ENCODE data around the gene DOCK10. TPM values are rescaled to one million over a fixed set of nuclear protein-coding genes. Genes with fewer than 3 reads are reported as not detected.

DOCK10 gene
- polyA plus RNA-seq, 1 donor = 10.3 TPM

DNA sequence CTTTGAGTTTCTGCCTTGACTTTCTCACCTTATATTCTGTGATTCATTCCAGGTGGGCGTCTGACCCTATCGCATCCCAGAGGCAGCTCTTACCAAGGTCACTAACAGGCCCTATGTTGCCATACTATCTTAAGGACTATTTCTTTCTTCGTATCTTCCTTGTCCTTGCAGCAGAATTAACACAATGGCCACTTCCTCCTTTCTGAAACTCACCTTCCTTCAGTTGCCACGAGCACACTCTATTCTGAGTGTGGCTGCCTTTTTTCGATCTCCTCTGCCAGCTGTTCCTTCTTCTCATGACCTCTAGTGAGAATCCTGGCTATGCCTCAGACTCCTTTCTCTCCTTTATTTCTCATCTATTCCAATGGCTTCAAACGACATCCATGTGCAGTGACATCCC is 165.7 kb downstream of the DOCK10 start:
- DNase-seq = no peak

DNA sequence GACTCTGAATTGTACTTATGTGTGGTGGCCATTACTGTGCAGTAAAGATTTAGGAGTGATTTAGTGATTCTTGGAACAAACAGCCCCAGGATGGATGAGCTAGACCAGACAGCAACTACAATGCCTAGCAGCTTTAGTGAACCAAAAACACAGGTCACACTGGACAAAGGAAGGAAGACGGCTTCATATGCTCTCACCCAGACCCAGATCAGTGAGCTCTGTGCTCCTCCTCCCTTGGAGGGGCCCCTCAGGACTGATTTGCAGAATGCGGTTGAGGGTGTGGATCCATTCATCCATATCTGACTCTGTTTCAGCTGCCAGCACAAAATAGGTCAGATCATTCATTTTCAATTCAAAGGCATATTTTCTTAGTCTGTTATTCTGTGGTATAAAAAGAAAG is 166.4 kb downstream of the DOCK10 start:
- DNase-seq = no peak

DNA sequence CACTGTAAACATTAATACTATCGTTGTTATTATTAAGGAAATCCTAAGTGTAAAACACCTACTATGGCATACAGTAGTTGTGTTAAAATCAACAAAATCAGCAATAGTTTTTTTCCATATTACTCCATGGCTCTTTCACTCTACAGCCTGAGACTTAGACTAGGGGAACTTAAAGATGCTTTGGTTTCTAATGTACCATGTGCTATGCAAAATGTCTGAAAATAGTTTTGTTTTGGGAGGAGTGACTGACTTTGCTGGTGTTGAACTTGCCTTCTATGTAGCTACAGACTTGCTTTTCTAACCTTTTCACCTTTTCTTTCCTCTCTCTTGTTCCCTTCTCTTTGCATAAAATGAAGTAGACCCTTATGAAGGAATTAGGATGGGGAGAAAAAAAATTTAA is 167.1 kb downstream of the DOCK10 start:
- DNase-seq = no peak

DNA sequence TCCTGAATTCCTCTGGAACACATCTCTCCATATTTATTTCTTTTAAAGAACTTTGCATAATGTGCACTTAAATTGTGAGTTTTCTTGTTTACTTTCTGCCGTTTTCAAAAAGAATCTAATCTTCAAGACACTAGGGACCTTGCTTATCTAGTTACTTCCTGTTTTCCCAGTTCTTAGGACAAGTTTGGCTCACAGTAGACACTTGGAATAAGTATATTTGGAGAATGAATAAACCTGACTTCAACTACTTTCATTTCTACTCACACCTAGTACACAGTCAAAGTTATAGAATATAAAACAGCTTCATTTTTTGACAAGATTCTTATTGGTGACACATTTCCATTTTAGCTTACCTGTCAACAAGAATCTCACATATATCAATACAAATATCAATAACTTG is 170.5 kb downstream of the DOCK10 start:
- no peak for DNase-seq

DNA sequence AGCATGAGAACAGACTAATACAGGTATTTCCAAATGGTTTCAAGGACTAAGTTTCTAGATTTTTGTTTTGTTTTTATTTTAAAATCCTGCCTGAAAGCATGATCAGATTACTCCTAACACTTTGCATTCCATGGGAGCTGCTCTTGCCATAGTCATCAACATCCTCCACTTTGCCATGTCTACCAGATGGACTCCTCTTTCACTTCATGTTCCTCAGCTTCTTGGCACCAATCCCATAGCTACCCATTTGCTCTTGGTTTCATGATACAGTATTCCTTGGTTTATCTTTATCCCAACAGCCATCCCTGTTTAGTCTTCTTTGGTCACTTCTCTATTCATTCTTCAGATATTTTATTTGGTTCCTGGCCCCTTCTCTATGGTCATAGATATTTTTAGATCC is 171.9 kb downstream of the DOCK10 start:
- no peak for DNase-seq

DNA sequence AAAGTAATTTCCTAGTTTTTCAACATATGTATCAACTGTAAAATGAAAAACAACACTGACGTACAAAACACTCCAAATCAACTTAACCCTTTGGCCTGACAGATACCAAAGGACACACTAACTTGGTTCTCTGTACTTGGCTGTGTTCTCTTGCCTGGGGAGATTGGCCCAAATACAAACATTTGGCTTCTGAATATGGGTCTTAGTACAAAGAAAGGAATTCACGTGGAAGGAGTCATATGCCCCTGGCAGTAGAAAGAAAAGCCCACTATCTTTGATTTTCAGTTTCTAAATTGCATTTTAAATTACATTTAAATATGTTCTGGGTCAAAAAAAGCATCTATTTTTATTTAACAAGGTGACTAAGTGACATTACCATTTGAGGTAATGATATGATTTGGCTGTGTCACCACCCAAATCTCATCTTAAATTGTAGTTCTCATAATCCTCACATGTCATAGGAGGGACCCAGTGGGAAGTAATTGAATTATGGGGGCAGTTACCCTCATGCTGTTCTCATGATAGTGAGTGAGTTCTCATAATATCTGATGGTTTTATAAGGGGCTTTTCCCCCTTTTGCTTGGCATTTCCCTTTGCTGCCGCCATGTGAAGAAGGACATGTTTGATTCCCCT is 172.6 kb downstream of the DOCK10 start:
- DNase-seq = no peak

DNA sequence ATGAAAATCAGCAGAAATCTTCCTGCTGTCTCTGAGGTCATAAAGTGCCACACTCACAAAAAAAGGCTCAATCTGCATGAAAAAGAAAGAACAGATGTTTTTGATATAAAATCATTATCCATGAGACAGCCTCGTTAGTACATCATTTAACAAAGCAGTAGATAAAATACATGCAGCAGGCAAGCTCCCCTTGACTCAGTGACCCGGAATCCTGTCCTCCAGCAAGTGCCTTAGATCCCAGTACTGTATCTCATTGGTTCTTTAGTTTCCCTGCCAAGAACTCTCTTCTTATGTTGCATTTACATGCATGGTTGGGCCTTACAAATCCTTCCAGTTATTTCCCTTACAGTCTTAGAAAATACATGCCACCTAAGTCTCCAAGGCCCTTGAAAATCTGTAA is 177.3 kb downstream of the DOCK10 start:
- DNase-seq = peak; percentile 22

DNA sequence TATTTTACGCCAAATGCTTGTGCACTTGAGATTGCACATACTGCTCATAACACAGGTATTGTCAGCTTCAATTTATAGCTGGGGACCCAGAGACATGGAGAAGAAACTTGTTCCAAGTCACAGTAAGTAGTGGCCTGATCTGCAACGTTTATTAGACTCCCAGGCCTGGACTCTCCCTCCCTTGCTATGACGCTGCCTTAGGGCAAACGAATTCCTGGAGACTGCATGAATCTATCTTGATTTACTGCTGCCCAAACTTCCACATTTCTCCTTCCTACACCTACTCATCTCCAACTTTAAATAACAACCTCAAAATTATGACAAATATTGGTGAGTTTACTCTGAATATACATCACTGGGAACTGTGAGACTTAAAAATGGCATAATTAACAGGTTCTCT is 181.0 kb downstream of the DOCK10 start:
- no peak for DNase-seq

DNA sequence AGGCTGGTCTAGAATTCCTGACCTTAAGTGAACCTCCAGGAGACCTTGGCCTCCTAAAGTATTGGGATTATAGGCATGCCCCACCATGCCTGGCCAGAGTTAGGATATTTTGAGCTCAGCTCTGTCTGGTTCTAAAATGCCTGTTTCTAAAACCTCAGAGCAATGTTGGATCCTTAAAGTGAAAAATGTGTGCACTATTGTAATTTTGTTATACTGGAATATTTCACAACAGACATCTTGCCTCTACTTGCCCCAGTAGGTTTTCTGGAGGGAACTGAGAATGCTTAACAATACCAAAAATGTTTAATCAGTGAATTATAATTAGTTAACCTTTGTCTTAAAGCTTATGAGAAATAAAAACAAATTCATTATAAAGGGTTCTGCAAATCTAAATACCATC is 181.5 kb downstream of the DOCK10 start:
- no peak for DNase-seq

DNA sequence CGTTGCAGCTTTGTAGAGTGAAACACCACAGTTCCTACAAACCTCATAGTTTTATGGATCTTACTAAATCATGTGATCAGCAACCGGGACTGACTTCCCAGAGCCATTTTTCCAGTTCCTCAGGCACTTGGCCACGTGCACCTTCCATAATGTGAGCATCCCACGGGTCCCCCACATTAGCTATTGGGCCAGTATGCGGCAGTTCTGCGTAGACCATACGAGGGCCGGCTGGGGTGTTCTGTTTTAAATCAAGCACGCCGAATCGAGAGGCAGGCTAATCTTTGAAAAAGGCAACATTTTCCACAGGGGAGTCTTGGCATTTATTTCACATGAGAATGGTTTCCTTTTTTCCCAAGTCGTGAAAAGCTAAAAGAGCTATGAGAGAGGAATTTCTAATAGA is 190.5 kb downstream of the DOCK10 start:
- DNase-seq = no peak

DNA sequence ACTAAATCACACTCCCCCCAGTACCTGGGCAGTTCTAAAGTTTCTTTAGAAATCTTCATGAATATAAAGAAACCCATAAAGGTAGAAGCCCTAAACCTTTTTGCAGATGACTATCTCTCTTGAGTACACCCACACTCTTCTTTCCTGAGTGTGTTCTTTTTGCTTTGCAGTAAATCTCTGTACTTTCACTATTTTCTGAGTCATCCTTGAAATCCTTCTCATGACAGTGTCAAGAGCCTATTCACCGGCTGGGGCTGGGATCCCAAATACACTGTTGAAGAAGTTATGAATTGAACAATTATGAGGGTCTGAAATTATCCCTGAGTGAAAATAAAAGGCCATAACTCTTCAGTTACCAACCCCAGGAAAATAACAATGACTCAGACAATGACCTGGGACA is 192.2 kb downstream of the DOCK10 start:
- no peak for DNase-seq

DNA sequence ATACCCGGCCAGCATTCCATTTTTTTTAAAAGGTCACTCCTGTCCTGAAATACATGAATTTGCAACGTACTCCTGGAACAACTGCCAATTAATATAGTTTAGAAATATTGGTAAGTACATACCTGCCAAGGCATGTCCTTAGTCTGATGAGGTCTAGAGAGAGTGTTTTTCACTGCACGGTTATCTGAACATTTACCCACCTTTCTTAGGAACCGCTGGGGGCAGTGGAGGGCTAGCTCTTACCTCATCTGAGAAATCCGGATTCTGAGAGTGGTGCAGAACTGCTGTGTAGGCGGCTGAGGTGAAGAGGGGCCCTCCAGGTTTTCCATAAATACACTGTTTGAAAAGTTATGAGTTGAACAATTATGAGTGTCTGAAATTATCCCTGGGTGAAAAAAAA is 193.0 kb downstream of the DOCK10 start:
- no peak for DNase-seq

DNA sequence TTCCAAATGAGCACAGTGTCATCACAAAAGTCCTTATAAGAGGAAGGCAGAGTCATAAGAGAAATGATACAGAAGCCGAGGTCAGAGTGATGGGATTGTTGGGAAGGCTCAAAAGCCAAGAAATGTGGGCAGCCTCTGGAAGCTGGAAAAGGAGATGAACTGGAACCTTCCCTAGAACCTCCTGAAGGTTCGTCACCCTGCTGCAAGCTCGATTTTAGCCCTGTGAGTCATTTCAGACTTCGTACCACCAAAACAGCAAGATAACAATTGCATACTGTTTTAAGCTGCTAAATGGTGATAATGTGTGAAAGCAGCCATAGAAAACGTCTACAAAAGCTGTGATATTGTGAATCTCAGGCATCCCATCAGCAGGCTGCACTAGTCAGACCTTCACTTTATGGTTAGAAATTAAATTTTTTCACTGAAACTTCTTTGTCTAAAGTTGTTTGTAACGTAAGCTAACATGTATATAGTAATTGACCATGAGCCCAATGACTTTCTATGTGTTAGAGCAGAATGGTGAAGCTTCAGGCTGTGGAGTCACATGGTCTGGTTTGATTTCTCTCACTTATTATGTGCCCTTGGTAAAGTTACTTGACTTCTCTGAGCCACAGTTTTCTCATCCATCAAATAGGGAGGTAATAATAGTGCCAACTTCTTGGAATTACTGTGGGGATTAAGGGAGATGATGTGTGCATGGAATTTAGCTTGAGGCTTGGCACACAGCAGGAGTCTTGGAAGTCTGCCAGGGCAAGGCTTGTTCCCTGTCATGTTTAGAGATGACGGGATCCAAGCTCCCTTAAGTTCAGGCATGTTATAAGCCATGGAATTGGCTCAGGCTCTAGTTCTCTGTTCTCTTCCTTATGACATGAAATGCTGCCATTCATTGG is 194.1 kb downstream of the DOCK10 start:
- DNase-seq = no peak

DNA sequence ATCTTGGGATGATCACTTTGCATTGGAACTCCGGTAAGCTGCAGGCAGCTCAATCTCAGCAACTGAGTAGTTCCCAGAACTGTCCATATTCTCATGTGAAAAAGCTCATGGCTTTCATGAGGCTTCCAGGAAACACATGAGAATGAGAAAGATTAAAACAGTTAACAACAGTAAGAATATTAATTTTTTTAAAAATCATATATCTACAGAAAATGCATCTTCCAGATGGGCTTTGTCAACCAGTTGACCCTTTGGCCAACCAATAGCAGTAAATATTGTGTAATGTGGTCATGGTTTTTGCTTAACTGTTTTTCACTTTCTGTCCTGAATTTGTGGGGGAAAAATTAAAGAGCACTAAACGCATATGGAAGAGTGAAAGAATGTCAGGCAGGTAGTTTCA is 194.9 kb downstream of the DOCK10 start:
- DNase-seq = no peak

DNA sequence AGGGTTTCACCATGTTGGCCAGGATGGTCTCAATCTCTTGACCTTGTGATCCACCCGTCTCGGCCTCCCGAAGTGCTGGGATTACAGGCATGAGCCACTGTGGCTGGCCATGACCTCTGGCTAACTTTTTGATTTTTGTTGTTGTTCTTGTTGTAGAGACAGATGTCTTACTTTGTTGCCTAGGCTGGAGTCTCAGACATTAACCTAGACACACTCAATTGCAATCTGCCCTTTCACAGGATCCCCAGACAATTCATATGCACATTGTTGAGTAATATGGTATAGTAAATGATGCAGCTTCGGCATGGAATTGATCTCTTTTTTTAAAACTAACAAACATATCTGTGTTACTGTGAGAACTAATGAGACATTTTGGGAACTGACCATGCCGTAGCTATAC is 195.6 kb downstream of the DOCK10 start:
- DNase-seq = no peak

DNA sequence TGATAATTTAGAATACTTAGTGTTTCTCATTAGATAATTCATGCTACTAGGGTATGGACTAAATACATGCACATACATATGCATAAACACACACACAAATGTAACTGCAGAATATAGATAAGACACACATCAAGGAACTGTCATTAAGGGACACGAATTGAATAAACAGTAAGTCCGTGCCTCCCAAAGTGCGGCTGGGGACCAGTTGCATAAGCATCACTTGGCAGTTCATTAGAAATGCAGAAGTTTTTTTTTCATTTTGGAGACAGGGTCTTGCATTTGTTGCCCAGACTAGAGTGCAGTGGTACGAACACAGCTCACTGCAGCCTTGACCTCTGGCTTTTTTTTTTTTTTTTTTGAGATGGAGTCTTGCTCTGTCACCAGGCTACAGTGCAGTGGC is 196.1 kb downstream of the DOCK10 start:
- no peak for DNase-seq

DNA sequence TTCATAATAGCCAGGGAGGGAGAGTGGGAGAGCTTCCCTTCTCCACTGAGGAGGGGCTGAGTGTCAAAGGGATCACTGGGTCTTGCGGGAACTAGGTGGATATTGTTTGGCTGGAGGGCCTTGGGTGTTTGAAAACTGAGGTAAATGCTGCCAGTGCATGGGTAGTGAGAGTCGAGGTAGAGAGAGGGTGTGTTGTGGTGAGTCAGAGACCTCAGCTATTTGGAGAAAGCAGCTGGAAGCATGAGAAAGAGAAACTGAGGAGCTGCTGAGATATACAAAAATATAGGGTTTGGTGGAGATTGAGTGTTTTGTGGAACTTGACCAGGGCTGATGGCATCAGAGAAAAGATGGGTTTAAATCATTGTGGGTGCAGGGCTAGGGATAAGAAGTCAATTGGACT is 199.1 kb downstream of the DOCK10 start:
- DNase-seq = no peak

DNA sequence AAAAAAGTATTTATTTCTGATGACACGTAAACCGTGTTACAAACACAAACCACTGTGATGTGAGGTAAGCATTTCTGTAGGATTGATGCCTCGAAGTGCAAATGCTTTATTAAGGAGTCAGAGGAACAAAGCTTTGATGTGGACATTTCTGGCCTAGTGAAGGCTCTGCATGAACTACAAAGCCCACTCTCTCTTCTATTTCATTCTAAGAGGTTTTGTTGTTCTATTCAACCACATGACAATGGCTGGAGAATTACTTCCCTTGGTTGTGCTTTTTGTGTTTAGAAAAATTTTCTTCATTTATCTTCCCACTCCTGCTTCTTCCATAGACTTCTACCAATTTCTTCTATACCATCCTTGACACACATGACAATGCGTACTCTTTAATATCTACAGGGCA is 200.4 kb downstream of the DOCK10 start:
- DNase-seq = no peak

DNA sequence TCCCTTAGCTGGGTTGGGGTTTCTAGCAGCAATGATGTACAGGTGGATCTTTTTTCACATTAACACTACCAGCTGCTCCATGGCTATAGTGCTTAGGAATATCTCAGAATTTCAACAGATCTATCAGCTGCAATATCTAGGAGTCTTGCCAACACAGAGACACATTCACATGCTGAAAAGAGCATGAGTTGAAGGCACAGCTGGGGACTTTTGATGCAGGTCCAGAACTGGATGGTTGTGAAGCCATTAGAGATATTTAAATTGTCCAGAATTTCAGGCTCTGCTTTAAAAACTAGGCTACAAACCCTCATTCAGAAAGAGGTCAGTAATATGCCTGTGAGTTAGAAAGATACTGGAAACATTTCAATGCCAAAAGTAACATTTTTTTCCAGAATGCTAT is 203.9 kb downstream of the DOCK10 start:
- DNase-seq = no peak

DNA sequence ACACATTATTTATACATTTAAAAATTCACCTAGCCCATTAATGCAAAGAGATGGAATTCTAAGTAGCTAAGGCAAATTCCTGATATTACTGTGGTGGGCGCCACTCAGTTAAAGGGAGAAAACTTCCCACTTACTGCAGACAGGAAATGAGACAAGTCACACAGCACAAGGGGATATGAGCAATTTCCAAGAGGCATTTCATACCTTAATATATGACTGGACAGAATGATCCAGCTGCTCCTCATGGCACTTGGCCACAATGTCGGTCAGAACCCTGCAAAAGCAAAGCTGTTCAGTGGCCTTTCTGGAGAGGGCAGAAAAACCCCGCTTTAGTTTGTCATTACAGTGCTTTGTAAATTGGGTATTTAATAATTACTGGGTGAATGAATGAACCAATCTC is 204.7 kb downstream of the DOCK10 start:
- peak; percentile 15 for DNase-seq

DNA sequence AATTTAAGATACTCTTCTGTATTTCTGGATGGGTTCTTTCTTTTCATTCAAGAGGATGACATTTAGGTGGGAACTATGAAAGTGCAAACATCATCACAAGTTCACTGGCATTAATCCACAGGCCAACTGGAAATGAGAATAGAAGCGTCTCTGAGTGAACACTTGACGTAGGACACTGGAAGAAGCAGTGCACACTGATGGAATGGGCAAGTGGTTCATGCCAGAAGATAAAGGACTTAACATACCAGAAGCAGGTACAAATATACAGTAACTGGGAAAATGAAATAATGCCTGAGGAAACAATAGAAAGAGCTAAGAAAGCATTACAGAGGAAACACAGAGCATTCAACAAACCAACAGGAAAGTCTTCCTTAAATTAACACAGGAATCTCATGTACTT is 205.2 kb downstream of the DOCK10 start:
- no peak for DNase-seq

DNA sequence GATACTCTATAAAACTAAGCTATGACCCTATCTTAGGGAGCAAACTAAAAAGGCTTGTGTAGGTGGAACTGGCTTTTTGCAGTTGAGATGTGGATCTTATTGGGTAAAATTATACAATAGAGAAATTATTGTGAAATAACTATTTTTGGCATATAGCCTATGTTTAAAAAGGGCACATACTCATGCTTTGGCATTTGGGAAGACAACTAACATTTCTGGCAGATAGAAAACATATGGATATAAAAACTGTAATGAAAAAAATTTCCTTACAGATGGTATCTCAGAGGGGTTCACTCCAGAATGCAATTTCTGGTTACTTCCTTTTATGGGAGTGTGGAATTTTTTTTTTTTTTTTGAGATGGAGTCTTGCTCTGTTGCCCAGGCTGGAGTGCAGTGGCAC is 206.0 kb downstream of the DOCK10 start:
- DNase-seq = no peak

DNA sequence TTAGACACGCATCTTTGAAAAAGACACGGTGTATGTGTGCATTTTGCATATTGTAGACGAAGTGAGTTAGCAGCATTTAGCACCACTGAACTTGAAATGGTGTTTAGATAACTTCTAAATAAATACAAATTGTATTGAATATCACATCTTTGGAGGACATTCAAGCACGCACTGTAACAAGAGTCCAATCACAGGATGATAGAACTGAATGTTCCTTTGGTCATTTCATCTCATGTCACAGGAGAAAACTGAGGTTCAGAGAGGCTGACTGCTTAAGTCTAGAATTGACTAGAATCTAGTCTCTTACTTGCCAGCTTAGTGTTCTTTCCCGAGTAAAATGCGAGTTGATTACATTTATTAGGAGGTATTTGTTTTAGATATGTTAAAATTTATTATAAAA is 206.9 kb downstream of the DOCK10 start:
- DNase-seq = no peak

DNA sequence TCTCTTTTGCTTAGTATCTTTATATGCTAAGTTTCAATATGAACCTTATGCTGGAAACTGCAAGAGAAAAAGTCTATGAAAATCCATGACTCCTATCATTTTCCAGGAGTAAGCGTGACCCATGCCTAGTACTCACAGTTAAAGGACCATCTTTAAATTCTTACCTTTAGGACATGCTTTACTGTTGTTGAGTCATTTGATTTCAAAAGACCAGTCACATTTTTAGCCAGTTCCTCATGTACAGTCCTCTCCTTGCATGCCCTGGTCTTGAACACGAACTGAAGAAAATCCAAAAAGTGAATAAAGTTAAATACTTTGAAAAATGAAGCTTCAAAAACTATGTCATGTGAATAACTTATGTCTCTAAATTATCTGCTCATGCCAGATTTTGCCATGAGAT is 208.3 kb downstream of the DOCK10 start:
- no peak for DNase-seq

All from left kidney (tissue), 2 donors.